ENCODE measurements around the gene KCNN4.

DNA sequence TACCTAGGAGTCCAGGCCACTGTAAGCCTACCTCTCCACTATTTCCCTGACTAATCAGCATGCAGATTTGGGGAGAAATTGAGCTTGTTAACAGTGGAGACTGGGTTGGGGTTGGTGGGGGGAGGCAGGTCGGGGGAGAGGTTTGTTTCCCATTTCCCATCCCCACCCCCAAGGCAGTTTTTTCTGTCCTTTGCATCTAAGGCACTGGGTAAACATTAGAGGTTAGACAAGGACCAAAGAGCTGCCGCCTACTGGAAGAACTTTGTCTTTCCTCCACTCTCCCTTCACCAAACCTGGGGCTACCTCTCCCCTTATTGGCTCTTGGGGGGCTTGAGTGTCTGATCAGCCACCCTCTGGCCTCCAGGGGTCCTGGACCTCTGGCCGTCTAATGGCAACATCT lies 953 bp downstream of the KCNN4 start:
- TF ChIP-seq, protein P1, sequence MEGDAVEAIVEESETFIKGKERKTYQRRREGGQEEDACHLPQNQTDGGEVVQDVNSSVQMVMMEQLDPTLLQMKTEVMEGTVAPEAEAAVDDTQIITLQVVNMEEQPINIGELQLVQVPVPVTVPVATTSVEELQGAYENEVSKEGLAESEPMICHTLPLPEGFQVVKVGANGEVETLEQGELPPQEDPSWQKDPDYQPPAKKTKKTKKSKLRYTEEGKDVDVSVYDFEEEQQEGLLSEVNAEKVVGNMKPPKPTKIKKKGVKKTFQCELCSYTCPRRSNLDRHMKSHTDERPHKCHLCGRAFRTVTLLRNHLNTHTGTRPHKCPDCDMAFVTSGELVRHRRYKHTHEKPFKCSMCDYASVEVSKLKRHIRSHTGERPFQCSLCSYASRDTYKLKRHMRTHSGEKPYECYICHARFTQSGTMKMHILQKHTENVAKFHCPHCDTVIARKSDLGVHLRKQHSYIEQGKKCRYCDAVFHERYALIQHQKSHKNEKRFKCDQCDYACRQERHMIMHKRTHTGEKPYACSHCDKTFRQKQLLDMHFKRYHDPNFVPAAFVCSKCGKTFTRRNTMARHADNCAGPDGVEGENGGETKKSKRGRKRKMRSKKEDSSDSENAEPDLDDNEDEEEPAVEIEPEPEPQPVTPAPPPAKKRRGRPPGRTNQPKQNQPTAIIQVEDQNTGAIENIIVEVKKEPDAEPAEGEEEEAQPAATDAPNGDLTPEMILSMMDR (IDR thresholded peaks at IDR 0.05; ENCODE audit: poor library complexity, severe bottlenecking) = no peak
- no peak for TF ChIP-seq RAD21 (conservative IDR thresholded peaks at IDR 0.05)
- no peak for TF ChIP-seq SMC3 (conservative IDR thresholded peaks at IDR 0.05; ENCODE audit: poor library complexity)

Data from neural cell (in vitro differentiated cells).